Spleen (tissue), 11 donors: Measurements from ENCODE around the gene GBP7. TPM values are rescaled to one million over a fixed set of nuclear protein-coding genes. Genes with fewer than 3 reads are reported as not detected.
"Not testable (repeated sequence)": the region's sequence is repeated elsewhere in the genome, so short reads cannot be mapped to it uniquely, and the experiment has no call there.

Experiments used
- DNase-seq: peaks from one replicate; pipeline ENCODE4 v3.0.0-alpha.2; 2020
- H3K27ac ChIP-seq, 8 donors: fragments of 200-600 bp; sonication (generic) in 7 of 8; 1 replicate in 4 of 8; 2 replicates in 4 of 8; pipeline versions ENCODE4 v1.5.0 to v1.8.0; 2016 to 2021; ENCODE audit warnings: inconsistent platforms in 4 of 8, mild to moderate bottlenecking in 4 of 8, moderate library complexity in 1 of 8
- H3K27me3 ChIP-seq, 7 donors: fragments of 200-600 bp; sonication (generic) in 6 of 7; replicated peaks in 1 of 7; 1 replicate in 4 of 7; 2 replicates in 3 of 7; pipeline versions ENCODE4 v1.5.0 to v1.8.0; 2016 to 2021; ENCODE audit warnings: inconsistent platforms in 3 of 7, mild to moderate bottlenecking in 1 of 7
- H3K36me3 ChIP-seq, 6 donors: fragments of 200-600 bp; sonication (generic) in 5 of 6; 1 replicate in 4 of 6; 2 replicates in 2 of 6; pipeline versions ENCODE4 v1.5.0 to v1.8.0; 2016 to 2021; ENCODE audit warnings: inconsistent platforms in 2 of 6
- H3K4me1 ChIP-seq, 6 donors: fragments of 200-600 bp; sonication (generic) in 5 of 6; 1 replicate in 3 of 6; 2 replicates in 3 of 6; pipeline versions ENCODE4 v1.5.0 to v1.8.0; 2016 to 2021; ENCODE audit warnings: inconsistent platforms in 3 of 6
- H3K4me3 ChIP-seq, 8 donors: fragments of 200-600 bp; sonication (generic) in 7 of 8; 1 replicate in 4 of 8; 2 replicates in 4 of 8; pipeline versions ENCODE4 v1.5.0 to v1.8.0; 2016 to 2021; ENCODE audit warnings: inconsistent platforms in 4 of 8, mild to moderate bottlenecking in 4 of 8, moderate library complexity in 2 of 8
- H3K9me3 ChIP-seq, 8 donors: fragments of 200-600 bp; sonication (generic) in 7 of 8; 1 replicate in 4 of 8; 2 replicates in 4 of 8; pipeline versions ENCODE4 v1.5.0 to v1.8.0; 2016 to 2021; ENCODE audit warnings: inconsistent platforms in 4 of 8
- CTCF ChIP-seq, 11 experiments: fragments of 200-600 bp in 7 of 11; fragments of 450-650 bp in 4 of 11; sonication (generic) in 4 of 11; IDR thresholded peaks in 8 of 11; conservative IDR thresholded peaks in 3 of 11; 1 replicate in 7 of 11; 2 replicates in 4 of 11; pipeline versions ENCODE4 v1.4.0 to v1.8.0; 2016 to 2021; ENCODE audit warnings: antibody characterized with exemption in 11 of 11, inconsistent platforms in 4 of 11, mild to moderate bottlenecking in 1 of 11
- POLR2A ChIP-seq, 3 donors: fragments of 450-650 bp; IDR thresholded peaks; one replicate each; pipeline ENCODE4 v1.5.1; 2017; ENCODE audit warnings: antibody characterized with exemption in 3 of 3, mild to moderate bottlenecking in 1 of 3
- POLR2AphosphoS5 ChIP-seq, 3 donors: sonication (generic); formaldehyde crosslinking; IDR thresholded peaks; one replicate each; pipeline ENCODE4 v1.5.1; 2017; ENCODE audit warnings: antibody characterized with exemption in 3 of 3
- WGBS, 5 donors: extraction: QIAGEN DNeasy Blood & Tissue Kit in 3 of 5; methylation state at CpG; one replicate each; pipeline versions ENCODE4 v1.1.5 to v1.1.7; 2013 to 2018; 5-methylcytosine and 5-hydroxymethylcytosine counted together
- intact Hi-C: fragments of 100-400 bp; cut with DNase I; formaldehyde crosslinking; loops from one replicate; pipeline ENCODE4 v1.15.0; 2023; ENCODE audit warnings: low total_unique reads
- polyA plus RNA-seq, 3 donors: library from polyadenylated mRNA; stranded (reverse); fragments of 200-250 nt; gene quantifications; one replicate each; pipeline ENCODE4 v1.2.1, GENCODE V29; 2013
- total RNA-seq, 7 donors: library from RNA; depleted of rRNA in 3 of 7; stranded (reverse); fragments of >200 nt in 3 of 7; fragmentation: NEBNext Ultra II Directional in 4 of 7; extraction: Animal tissue kit (Norgen Biotek cat#: 25700) in 4 of 7; gene quantifications; one replicate each; pipeline versions ENCODE4 v1.1.0 to v1.2.1, GENCODE V29; 2016 to 2021
- donor health status: healthy with polysubstance abuse.
- donor health status: DM: no; HTN: no; CAD: no; lungs with moderate emphysema.
- donor health status: DM: no; HTN: no; CAD: no.
- donor health status: Bipolar disorder and iron deficiency.
- donor health status: healthy.
- donor health status: DM: no; HTN: no; CAD: no.
- donor health status: DM: yes; HTN: yes; CAD: no.

Gene GBP7
- total and polyA plus RNA-seq, 10 donors: 0.02 to 0.50 (median 0.14) TPM; not detected in 5

DNA sequence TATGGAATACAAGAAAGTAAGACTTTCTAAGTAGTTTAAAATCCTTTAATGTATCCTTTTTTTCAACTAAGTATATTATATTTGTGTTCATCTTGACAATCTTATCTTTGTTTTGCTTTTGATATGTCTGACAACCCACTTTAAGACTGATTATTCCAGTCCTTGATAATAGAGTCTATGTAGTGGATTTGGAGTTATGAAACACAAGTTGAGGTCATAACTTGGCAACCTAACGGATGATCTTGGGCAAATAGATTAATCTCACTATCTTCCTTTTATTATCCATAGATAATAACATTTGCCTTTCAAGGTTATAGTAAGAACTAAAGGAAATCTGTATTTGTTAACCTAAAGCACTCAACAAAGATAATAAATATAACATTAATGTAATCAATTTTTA lies 45.1 kb downstream of the GBP7 start:
- DNase-seq: no peak
- Histone ChIP-seq H3K36me3 (no peaks in the 10 kb centered on the region), H3K9me3 (peaks cover 0 to 3% (median 0%) of the 10 kb centered on the region in 8 donors), H3K4me1 (peaks cover 11 to 48% (median 35%) of the 10 kb centered on the region in 6 donors), H3K27ac (peak overlapping the region in 7 of 8 donors; percentile 76 to 93 (median 89)), H3K27me3 (no peaks in the 10 kb centered on the region), H3K4me3 (no peak overlapping the region)
- 40 to 66% (median 62%) methylated on average over 1 of the region's 1 CpG for WGBS, 5 donors
- intact Hi-C loops: no loop called here
- TF ChIP-seq POLR2A (IDR thresholded peaks at IDR 0.05): no peak
- TF ChIP-seq POLR2AphosphoS5 (IDR thresholded peaks at IDR 0.05): no peak
- no peak for TF ChIP-seq CTCF (IDR thresholded peaks at IDR 0.05 in 8 of 11, conservative IDR thresholded peaks at IDR 0.05 in 3 of 11)

GRCh38 chr1:89129911-89130310 lies 45.9 kb downstream of the GBP7 start:
- peaks cover 11 to 56% (median 37%) of the 10 kb centered on the region in 6 donors for H3K4me1 ChIP-seq
- WGBS, 5 donors: 50 to 61% (median 55%) methylated on average over 4 of the region's 4 CpGs
- peaks cover 0 to 3% (median 0%) of the 10 kb centered on the region in 8 donors for H3K9me3 ChIP-seq
- no peaks in the 10 kb centered on the region for H3K27me3 ChIP-seq
- intact Hi-C loops: no loop called here
- no peak overlapping the region for H3K4me3 ChIP-seq
- H3K27ac ChIP-seq: peak overlapping the region; percentile 70 to 93 (median 89)
- DNase-seq: no peak
- H3K36me3 ChIP-seq: no peaks in the 10 kb centered on the region
- TF ChIP-seq CTCF (IDR thresholded peaks at IDR 0.05 in 8 of 11, conservative IDR thresholded peaks at IDR 0.05 in 3 of 11) (no peak), POLR2A (IDR thresholded peaks at IDR 0.05) (no peak)

DNA sequence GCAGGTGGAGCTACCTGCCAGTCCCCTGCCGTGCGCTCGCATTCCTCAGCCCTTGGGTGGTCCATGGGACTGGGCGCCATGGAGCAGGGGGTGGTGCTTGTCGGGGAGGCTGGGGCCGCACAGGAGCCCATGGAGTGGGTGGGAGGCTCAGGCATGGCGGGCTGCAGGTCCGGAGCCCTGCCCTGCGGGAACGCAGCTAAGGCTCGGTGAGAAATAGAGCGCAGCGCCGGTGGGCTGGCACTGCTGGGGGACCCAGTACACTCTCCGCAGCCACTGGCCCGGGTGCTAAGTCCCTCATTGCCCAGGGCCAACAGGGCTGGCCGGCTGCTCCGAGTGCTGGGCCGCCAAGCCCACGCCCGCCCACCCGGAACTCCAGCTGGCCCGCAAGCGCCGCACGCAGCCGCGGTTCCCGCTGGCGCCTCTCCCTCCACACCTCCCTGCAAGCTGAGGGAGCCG lies 47.8 kb downstream of the GBP7 start:
- Histone ChIP-seq H3K27ac (peak overlapping the region; percentile 17 to 93 (median 84)), H3K4me3 (peak overlapping the region in 1 of 8 donors; percentile 71), H3K4me1 (peaks cover 18 to 75% (median 56%) of the 10 kb centered on the region in 6 donors)
- H3K9me3 ChIP-seq, H3K27me3 ChIP-seq, intact Hi-C loops, H3K36me3 ChIP-seq: not testable (repeated sequence)
- WGBS, 5 donors: 97 to 100% (median 98%) methylated on average over 15 to 31 of the region's 31 CpGs
- peak; percentile 85 for DNase-seq

DNA sequence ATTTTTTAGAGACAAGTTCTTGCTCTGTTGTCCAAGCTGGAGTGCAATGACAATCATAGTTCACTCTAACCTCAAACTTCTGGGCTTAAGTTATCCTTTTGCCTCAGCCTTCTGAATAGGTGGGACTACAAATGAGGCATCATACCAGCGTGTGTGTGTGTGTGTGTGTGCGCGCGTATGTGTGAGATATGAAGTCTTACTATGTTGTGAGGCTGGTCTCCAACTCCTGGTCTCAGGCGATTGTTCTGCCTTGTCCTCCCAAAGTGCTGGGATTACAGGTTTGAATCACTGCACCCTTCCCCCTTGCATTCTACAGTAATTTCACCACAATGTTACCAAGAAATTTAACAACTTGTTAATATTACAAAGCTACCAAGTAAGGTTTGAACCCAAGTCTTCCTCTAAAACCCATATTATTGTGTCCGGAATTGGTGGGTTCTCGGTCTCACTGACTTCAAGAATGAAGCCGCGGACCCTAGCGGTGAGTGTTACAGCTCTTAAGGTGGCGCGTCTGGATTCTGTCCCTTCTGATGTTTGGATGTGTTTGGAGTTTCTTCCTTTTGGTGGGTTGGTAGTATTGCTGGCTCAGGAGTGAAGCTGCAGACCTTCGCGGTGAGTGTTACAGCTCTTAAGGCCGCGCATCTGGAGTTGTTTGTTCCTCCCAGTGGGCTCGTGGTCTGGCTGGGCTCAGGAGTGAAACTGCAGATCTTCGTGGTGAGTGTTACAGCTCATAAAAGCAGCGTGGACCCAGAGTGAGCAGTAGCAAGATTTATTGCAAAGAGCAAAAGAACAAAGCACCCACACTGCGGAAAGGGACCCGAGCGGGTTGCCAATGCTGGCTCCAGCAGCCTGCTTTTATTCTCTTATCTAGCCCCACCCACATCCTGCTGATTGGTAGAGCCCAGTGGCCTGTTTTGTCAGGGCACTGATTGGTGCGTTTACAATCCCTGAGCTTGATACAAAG lies 48.9 kb downstream of the GBP7 start:
- H3K27me3 ChIP-seq, H3K9me3 ChIP-seq, intact Hi-C loops, H3K36me3 ChIP-seq: not testable (repeated sequence)
- DNase-seq: peak; percentile 84
- WGBS, 5 donors: 40 to 62% (median 57%) methylated on average over 19 to 23 of the region's 23 CpGs
- Histone ChIP-seq H3K4me3 (peak overlapping the region in 5 of 8 donors; percentile 6 to 71 (median 19)), H3K27ac (peak overlapping the region; percentile 63 to 93 (median 89)), H3K4me1 (peaks cover 25 to 86% (median 66%) of the 10 kb centered on the region in 6 donors)
- TF ChIP-seq POLR2A (IDR thresholded peaks at IDR 0.05) (peak in 1 of 3 donors; percentile 50), POLR2AphosphoS5 (IDR thresholded peaks at IDR 0.05) (peak in 2 of 3 donors; percentile 68 to 91)
